Activated CD4-positive, CD25-positive, alpha-beta regulatory T cell treated with anti-CD3 and anti-CD28 coated beads, Interleukin-2, amount 50 U/mL, for 24 hours (primary cell): ENCODE measurements around the gene CREG1.

Experiments
- ATAC-seq, 2 donors: fragments of 150-1000 bp; cut with Tn5 transposase; one replicate each; pipeline ENCODE4 v1.10.0; 2021; ENCODE audit warnings: mild to moderate bottlenecking in 1 of 2, moderate library complexity in 1 of 2

The CREG1 gene

DNA sequence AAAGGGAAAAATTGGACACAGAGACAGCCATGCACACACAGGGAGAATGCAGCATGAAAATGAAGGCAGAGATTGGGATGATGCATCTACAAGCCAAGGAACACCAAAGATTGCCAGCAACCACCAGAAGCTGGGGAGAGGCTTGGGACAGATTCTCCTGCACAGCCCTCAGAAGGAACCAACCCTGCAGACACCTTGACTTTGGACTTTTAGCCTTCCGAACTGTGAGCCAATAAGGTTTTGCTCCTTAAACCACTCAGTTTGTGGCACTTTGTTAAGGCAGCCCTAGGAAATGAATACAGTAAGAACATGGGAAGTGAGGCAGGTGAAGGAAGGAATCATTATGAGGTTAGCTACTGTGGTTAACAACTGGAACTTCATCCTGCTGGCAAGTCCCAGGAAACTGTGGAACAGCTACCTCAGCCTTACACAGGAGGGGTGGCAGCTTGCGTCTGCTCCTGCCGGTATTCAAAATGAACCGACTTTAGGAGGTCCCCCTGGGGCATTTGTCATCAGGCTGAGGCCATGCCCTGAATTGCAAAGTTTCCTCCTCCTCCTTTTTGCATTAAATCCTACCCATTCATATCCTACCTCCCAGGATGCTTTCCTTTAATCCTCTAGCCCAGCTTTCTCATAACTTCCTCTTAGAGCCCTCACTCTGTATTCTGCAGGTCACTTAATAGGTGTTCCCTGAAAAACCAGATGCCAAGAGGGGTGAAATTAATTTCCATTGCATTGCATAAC, 50.7 kb downstream of the CREG1 start:
- no peak for ATAC-seq

DNA sequence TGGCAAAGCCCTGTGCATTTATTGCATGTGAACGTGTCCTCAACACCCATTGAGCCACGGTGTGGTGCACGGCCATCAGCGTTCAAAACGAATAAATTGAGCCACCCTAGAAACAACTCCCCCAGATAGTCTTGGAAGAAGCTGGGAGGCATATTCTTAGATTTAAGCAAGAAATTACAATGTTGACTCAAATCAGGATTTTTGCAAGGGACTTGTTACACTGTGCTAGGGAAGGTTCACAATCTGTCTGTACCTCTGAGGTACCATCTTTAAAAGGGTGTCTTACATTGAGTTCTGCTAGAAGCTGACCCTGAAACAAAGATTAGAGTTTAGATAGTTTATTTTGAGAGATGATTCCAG, 51.4 kb downstream of the CREG1 start:
- ATAC-seq = no peak

DNA sequence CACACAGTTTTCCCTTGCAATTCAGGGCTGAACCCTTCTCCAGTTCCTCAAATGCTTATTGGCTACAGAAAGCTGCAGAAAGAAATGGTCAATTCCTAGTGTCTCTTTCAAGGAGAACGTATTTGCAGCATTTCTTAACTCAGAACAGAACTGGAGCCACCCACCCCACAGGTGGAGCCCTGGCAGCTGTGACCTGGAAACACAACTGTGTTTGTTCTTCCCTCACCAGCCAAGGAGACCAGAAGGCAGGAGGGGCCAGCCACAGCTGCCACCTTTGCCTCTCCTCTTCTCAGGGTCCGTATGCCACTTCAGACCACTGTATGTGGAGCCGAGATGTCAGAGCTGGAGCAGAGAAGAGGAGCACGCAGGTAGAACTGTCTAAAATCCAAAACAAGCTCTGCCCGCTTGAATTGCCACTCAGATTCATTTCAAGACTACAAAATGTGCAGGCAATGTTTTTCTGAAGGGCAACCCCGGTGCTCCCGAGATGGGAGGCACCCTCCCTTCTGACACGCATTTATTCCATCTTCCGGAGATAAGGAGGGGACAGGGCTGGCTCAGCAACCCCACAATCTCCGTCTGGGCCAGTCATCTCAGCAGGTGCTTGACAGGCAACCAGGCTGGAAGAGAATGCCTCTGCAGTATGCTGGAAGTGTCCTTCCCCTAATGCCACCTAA, 51.9 kb downstream of the CREG1 start:
- peak; percentile 16 to 37 for ATAC-seq

DNA sequence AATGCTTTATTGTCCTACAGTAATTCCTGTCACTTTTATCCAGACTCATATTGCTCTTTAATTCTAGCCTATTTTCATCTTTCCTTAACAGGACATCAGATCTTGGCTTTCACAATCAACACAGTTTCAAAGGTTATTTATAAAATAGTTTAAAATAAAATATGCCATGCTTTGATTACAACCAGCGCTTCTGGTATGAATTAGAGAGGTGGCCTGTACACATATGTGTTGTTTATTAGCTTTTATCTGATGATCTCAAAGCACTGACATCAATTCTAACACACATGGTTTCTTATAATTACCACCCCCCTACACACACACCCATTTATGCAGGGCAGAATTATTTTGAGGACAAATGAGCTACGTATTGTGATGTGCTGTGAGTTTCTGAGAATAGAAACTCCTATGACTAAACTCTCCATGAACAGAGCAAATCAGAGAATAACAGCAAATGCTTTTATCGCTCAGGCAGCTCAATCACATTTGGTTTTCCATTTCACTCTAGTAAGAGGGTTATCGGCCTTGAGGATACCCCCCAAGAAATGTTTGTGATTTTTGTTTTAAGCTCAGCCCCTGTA, 53.2 kb downstream of the CREG1 start:
- ATAC-seq = peak; percentile 88 to 90

DNA sequence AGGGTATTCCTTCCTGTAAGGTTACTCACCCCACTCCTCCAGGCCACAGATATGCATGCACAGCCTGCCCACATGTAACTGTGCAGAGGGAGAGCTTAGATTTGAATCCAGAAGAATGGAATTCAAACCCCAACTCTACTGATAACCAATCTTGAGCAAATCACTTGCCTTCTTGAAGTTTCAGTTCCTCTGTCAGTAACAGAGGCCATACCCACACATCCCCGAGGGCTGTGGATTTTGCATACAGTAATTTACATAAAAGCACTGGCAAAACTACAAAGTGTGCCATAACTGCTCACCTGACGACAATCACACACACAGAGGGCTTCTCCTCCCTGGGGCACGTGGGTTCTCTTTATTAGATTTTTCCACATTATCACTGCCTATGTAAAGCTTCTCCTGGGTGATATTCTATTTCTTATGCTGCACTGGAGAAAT, 53.9 kb downstream of the CREG1 start:
- peak; percentile 35 to 48 for ATAC-seq

DNA sequence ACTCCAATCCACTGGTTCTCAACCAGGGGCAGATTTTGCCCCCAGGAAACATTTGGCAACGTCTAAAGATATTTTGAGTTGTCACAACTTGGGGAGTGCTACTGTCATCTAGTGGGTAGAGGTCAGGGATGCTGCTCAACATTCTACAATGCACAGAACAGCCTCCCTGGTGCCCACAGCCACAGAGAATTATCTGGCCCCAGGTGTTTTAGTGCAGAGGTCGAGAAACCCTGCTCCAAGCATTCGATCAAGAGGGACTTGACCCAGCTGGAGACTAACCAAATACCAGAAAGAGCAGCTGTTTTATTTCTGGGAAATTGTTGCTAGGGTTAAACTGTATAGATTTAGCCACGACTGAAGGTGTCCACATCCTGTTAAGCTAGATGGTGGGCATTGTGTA, 54.5 kb downstream of the CREG1 start:
- ATAC-seq = no peak

DNA sequence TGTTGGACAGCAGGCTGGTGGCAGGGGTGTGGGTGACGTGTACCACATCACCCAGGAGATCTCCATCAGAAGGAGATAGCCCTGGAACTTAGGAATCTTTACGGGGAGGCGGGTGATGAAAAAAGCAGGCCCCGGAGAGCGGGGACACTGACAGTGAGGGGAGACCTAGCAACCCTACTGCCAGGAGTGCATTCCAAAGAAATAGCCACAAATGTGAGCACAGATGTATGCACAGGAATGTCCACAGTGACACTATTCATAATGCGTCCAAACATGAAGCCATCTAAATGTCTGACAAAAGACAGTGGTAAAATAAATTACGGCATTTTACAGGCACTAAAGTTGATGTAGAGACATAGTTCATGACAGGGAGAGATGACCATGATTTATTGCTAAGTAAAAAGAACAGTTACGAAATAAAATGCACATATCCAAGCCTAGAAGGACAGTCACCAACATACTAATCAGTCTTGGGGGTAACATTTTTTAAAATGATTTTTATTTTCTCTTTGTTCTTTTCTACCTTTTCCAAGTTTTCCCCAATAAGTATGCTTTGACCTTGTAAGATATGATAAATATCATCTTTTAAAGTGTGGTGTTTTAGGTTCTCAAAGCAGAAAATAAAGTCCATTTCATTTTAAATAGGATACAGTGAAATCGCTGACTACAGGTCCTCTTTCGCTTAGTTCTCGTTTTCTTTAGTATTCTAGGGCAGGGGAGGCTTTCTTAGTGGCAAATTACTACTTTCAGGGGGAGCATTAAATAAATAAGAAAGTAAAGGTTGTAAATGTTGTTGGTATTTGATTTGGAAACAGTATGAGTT, 56.6 kb downstream of the CREG1 start:
- ATAC-seq = no peak

DNA sequence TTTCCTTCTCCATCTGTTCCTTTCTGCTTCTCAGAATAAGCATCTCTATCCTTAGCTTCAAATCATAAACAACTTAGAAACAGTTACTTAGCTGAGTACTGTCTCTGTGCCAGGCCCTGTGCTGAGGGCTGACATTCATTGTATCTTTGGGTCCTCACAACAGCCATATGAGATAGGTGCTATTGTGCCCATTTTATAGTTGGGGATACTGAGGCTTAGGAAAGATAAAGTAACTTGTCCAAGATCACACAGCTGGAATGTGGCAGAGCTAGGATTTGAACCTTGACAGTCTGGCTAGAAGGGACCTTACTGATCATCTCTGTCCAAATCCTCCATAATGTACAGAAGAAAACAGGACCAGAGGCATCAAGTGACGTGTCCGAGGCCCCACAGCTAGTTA, 60.2 kb downstream of the CREG1 start:
- ATAC-seq = no peak

DNA sequence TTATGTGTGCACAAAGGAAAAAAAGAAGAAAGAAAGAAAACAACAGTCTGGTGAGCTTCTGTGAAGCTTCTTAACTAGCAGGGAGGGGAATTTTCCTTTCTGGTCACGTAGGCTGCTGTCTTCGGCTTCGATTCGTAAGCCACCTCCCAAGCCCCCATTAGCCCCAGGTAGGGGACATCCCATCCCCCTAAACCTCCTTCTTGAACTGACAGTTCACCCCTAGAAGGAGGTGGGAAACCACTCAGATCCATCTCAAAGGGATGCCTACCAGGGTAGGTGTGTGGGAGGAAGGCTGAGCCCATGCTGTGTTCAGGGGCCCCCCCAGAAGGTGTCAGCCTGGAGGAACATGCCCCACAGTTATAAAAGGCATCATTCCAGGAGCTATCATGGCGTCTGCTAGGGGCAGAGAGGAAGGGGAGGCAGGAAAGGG, 61.1 kb downstream of the CREG1 start:
- peak; percentile 33 to 37 for ATAC-seq

DNA sequence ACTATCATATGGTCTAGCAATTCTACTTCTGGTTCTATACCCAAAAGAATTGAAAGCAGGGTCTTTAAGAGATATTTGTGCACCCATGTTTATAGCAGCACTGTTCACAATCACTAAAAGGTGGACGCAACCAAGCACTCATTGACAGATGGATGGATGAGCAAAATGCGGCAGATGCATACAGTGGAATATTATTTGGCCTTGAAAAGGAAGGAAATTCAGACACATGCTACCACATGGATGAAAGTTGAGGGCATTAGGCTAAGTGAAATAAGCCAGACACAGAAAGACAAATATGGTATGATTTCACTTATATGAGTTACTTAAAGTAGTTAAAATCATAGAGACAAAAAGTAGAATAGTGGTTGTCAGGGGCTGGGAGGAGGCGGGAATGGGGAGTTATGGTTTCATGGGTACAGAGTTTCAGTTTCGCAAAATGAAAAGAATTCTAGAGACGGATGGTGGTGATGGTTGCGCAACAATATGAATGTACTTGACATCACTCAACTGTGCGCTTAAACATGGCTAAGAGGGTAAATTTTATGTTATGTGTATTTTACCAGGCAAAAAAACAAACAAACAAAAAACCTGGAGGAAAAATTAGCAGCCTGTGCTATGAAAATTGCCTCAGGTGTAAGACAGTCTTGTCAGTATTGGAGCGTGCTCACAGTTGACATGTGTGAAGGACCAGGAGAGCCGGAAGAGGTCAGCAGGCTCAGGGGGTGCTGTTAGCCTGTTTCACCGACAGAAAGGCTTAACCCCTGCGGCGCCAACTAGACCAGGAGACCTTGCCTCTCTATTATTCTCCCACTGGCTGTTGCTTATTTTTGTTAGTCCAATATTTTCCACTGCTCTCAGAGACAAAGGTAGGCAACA, 61.7 kb downstream of the CREG1 start:
- peak; percentile 44 to 71 for ATAC-seq
